ENCODE results near the gene AMN. TPM values are rescaled to one million over a fixed set of nuclear protein-coding genes. Genes with fewer than 3 reads are reported as not detected.

The AMN gene
- total RNA-seq, 1 donor from 2014 or later: 11.8 TPM

GRCh38 chr14:102951034-102951433, 28.6 kb downstream of the AMN start:
- no peaks in the 10 kb centered on the region for H3K9me3 ChIP-seq
- H3K27me3 ChIP-seq: no peaks in the 10 kb centered on the region
- no peak for TF ChIP-seq POLR2AphosphoS5 (IDR thresholded peaks at IDR 0.05; ENCODE audit: insufficient read depth in 1 of 2, low read depth in 1 of 2)
- no peak for TF ChIP-seq POLR2A (IDR thresholded peaks at IDR 0.05)
- TF ChIP-seq, protein P1, sequence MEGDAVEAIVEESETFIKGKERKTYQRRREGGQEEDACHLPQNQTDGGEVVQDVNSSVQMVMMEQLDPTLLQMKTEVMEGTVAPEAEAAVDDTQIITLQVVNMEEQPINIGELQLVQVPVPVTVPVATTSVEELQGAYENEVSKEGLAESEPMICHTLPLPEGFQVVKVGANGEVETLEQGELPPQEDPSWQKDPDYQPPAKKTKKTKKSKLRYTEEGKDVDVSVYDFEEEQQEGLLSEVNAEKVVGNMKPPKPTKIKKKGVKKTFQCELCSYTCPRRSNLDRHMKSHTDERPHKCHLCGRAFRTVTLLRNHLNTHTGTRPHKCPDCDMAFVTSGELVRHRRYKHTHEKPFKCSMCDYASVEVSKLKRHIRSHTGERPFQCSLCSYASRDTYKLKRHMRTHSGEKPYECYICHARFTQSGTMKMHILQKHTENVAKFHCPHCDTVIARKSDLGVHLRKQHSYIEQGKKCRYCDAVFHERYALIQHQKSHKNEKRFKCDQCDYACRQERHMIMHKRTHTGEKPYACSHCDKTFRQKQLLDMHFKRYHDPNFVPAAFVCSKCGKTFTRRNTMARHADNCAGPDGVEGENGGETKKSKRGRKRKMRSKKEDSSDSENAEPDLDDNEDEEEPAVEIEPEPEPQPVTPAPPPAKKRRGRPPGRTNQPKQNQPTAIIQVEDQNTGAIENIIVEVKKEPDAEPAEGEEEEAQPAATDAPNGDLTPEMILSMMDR (IDR thresholded peaks at IDR 0.05): no peak
- intact Hi-C loops (cut with DNase I): no loop called here
- H3K4me1 ChIP-seq: no peaks in the 10 kb centered on the region
- no peak for DNase-seq (ENCODE audit: extremely low spot score in 2 of 2)
- no peak overlapping the region for H3K4me3 ChIP-seq
- H3K27ac ChIP-seq: no peak overlapping the region
- peaks cover 0 to 85% of the 10 kb centered on the region in 2 donors for H3K36me3 ChIP-seq

DNA sequence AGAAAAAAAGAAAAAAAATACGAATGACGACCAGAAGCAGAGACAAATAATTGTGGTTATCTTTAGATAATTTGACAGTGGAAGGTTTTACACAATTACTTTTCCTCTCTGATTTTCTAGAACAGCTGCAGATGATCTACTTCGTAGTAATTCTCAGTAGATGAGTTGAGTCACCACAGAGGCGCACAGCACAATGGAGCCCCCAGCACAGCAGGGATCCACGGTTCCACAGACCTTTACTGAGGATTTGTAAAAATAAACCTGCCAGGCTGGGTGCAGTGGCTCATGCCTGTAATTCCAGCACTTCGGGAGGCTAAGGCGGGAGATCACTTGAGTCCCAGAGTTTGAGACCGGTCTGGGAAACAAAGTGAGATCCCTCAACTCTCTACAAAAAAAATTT, 29.3 kb downstream of the AMN start:
- intact Hi-C loops (cut with DNase I): no loop called here
- Histone ChIP-seq H3K27me3 (no peaks in the 10 kb centered on the region), H3K4me1 (no peaks in the 10 kb centered on the region), H3K36me3 (peaks cover 0 to 84% of the 10 kb centered on the region in 2 donors), H3K9me3 (no peaks in the 10 kb centered on the region), H3K4me3 (no peak overlapping the region), H3K27ac (no peak overlapping the region)
- TF ChIP-seq, protein P1 (IDR thresholded peaks at IDR 0.05): no peak
- TF ChIP-seq POLR2AphosphoS5 (IDR thresholded peaks at IDR 0.05; ENCODE audit: insufficient read depth in 1 of 2, low read depth in 1 of 2) (no peak), POLR2A (IDR thresholded peaks at IDR 0.05) (no peak)
- DNase-seq (ENCODE audit: extremely low spot score in 2 of 2): no peak

DNA sequence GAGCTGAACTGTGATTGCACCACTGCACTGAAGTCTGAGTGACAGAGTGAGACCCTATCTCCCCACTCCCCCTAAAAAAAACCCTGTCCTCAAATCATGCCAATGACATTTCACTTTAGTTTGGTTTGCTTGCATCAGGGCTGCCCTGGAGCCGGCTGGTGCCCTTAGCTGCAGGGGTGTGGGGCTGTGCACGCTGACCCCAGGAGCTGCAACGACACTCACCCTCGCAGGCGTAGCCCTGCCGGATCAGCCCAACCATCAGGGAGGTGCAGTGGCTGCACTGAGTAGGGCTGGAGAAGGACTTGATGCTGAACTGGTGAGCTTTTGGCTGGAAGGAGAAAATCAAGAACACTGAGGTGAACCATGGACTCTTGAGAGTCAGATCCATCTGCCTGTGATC, 29.8 kb downstream of the AMN start:
- no peaks in the 10 kb centered on the region for H3K27me3 ChIP-seq
- intact Hi-C loops (cut with DNase I): no loop called here
- H3K4me1 ChIP-seq: no peaks in the 10 kb centered on the region
- H3K36me3 ChIP-seq: peaks cover 0 to 79% of the 10 kb centered on the region in 2 donors
- H3K9me3 ChIP-seq: no peaks in the 10 kb centered on the region
- H3K4me3 ChIP-seq: no peak overlapping the region
- TF ChIP-seq POLR2A (IDR thresholded peaks at IDR 0.05) (no peak), POLR2AphosphoS5 (IDR thresholded peaks at IDR 0.05; ENCODE audit: insufficient read depth in 1 of 2, low read depth in 1 of 2) (no peak)
- TF ChIP-seq, protein P1 (IDR thresholded peaks at IDR 0.05): no peak
- H3K27ac ChIP-seq: no peak overlapping the region
- DNase-seq (ENCODE audit: extremely low spot score in 2 of 2): no peak

DNA sequence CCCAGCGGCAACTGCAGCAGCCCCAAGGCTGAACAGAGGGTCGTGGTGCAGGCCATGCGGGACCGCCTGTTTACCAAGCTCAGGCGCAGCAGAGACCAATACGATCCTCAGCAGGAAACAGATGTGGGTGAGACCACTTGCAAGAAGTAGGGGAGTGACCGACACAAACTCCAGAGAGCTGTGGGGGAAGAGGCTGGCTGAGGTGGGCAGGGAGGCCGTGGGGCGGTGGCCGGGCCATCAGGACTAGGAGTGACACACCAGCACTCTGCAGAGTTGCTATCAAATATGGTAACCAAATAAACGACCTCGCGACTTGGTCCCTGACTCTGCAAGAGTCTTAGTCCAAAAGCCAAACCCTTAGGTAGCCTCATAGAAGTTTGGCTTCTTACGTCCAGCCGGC, 30.6 kb downstream of the AMN start:
- H3K36me3 ChIP-seq: peaks cover 0 to 81% of the 10 kb centered on the region in 2 donors
- no peak for DNase-seq (ENCODE audit: extremely low spot score in 2 of 2)
- H3K27ac ChIP-seq: no peak overlapping the region
- H3K9me3 ChIP-seq: no peaks in the 10 kb centered on the region
- no peaks in the 10 kb centered on the region for H3K27me3 ChIP-seq
- intact Hi-C loops (cut with DNase I): no loop called here
- H3K4me1 ChIP-seq: no peaks in the 10 kb centered on the region
- no peak overlapping the region for H3K4me3 ChIP-seq
- TF ChIP-seq POLR2A (IDR thresholded peaks at IDR 0.05) (no peak), POLR2AphosphoS5 (IDR thresholded peaks at IDR 0.05; ENCODE audit: insufficient read depth in 1 of 2, low read depth in 1 of 2) (no peak)
- TF ChIP-seq, protein P1 (IDR thresholded peaks at IDR 0.05): no peak

DNA sequence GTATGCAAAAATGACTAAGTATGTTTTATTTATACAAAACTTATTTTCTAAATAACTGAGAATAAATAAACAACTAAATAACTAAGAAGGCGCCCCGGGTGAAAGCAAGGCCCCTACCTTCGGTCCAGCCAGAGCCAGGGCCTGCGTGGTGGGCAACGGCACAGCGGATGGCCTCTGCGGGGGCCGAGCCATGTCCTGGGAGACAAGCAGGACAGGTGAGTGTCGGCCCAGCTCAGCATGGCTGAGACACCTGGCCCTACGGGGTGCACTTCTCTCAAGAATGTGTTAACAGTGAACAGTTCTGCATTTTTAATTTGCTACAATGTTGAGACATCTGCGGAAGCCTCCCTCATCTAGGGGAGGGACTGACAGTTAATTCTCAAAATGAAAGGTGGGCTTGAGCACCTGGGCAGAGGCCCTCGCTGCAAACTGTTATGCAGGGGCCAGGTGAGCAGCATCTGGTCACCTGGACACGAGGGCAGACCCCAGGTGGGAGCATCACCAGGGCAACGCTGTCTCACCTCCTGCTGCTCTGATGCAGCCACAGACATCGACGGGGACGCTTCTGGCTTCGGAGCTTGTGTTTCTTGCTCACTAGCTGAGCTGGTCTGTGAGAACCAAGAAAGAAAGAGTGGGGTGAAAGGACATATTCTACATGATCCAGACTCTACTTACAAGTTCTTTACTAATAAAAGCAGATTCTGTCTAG, 31.8 kb downstream of the AMN start:
- intact Hi-C loops (cut with DNase I): no loop called here
- DNase-seq (ENCODE audit: extremely low spot score in 2 of 2): no peak
- no peaks in the 10 kb centered on the region for H3K9me3 ChIP-seq
- no peaks in the 10 kb centered on the region for H3K27me3 ChIP-seq
- no peaks in the 10 kb centered on the region for H3K4me1 ChIP-seq
- no peak overlapping the region for H3K4me3 ChIP-seq
- no peak overlapping the region for H3K27ac ChIP-seq
- peaks cover 0 to 86% of the 10 kb centered on the region in 2 donors for H3K36me3 ChIP-seq
- TF ChIP-seq, protein P1 (IDR thresholded peaks at IDR 0.05): no peak
- TF ChIP-seq POLR2AphosphoS5 (IDR thresholded peaks at IDR 0.05; ENCODE audit: insufficient read depth in 1 of 2, low read depth in 1 of 2) (no peak), POLR2A (IDR thresholded peaks at IDR 0.05) (no peak)
